ENCODE results near the gene CHAT.

Gene CHAT

DNA sequence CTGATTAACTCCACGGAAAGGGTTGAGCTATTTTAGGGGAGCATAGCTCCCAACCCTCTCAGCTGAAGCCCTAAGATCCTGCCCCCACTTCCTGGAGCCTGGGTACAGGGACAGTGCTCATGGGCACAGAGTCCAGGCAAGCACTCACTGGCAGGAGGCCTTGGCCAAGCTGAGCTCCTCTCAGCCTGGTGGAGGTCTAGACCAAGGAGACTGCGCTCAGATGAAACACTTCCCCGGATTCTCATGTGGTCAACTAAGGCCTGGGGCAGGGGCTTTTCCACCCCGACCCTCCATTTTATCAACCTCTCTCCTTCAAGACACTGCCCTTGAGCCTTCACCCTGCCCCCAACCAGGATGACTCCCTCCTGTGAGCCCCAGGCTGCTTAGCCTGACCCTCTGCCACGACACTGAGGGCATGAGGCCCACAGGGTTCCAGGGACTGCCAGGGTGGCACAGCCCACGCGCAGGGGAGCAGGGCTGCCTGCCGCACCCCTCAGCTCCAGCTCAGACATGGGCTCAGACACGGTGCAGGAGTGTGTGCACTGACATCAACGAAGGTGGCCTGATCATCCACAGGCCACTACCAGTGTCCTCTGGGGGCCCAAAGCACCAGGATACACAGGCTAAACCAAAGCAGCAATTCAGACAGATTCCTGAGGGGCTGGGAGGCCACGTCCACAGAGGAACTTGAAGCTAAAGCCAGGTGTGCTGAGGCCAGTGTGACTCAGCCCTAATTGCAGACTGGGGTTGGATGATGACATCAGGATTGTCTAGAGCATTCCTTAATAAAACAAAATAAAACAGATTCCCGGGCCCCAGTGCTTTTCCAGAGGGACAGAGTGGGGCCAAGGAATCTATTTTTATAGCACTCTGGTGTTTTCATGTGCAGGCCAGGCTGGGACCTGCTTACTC, 18.8 kb downstream of the CHAT start:
- ChIA-PET CTCF (interaction anchor here (0.7 kb wide), 1 partner anchor 91 kb away, joined by 3 read pairs; no protein-coding TSS in a partner anchor), POLR2A (ENCODE audit: low non-redundant PET) (no interaction called here)
- peak; percentile 52 for DNase-seq (ENCODE audit: low spot score)
- H3K27ac ChIP-seq, result no peak overlapping the region
- TF ChIP-seq, protein P1, sequence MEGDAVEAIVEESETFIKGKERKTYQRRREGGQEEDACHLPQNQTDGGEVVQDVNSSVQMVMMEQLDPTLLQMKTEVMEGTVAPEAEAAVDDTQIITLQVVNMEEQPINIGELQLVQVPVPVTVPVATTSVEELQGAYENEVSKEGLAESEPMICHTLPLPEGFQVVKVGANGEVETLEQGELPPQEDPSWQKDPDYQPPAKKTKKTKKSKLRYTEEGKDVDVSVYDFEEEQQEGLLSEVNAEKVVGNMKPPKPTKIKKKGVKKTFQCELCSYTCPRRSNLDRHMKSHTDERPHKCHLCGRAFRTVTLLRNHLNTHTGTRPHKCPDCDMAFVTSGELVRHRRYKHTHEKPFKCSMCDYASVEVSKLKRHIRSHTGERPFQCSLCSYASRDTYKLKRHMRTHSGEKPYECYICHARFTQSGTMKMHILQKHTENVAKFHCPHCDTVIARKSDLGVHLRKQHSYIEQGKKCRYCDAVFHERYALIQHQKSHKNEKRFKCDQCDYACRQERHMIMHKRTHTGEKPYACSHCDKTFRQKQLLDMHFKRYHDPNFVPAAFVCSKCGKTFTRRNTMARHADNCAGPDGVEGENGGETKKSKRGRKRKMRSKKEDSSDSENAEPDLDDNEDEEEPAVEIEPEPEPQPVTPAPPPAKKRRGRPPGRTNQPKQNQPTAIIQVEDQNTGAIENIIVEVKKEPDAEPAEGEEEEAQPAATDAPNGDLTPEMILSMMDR (conservative IDR thresholded peaks at IDR 0.05; ENCODE audit: low read depth), result no peak

- ChIA-PET POLR2A (ENCODE audit: low non-redundant PET) (no interaction called here), CTCF (interaction anchor here (0.7 kb wide), 1 partner anchor 92 kb away, joined by 3 read pairs; no protein-coding TSS in a partner anchor)
- TF ChIP-seq, protein P1 (conservative IDR thresholded peaks at IDR 0.05; ENCODE audit: low read depth), result no peak
- no peak for DNase-seq (ENCODE audit: low spot score)
- H3K27ac ChIP-seq, result no peak overlapping the region
Measured at GRCh38 chr10:49633327-49634068, 19.7 kb downstream of the CHAT start.

DNA sequence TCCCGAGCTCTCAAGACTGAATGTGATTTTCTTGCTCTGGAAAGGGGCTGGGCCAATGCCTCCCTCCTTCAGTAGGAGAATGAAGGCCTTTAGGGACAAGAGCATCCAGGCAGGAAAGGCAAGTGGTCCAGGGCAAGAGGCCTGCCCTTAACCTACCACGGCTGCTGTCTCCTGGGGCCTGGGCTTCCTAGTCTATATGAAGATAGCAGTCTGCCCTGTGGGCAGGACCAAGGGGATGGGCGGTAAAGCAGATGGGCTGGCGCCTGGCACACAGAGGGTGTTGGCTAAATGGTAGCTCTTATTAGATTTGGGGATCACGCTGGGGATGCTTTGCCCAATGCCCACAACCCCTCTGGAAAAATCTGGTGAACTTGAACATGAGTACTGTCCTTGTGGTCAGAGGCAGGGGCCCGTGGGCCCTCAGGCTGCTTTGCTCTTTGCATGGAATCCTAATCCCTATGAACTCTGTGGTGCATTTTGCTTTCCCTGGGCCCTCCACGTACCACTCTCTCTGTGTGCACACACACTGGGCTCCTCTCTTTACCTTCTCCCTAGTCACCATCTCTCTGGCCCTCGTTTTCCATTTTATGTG, 20.3 kb downstream of the CHAT start:
- CTCF ChIA-PET, result no interaction called here
- TF ChIP-seq, protein P1 (conservative IDR thresholded peaks at IDR 0.05; ENCODE audit: low read depth), result no peak
- POLR2A ChIA-PET (ENCODE audit: low non-redundant PET), result no interaction called here
- H3K27ac ChIP-seq, result no peak overlapping the region
- DNase-seq (ENCODE audit: low spot score), result no peak

- ChIA-PET POLR2A (ENCODE audit: low non-redundant PET) (no interaction called here), CTCF (no interaction called here)
- H3K27ac ChIP-seq, result no peak overlapping the region
- DNase-seq (ENCODE audit: low spot score), result no peak
- TF ChIP-seq, protein P1 (conservative IDR thresholded peaks at IDR 0.05; ENCODE audit: low read depth), result no peak
Measured at GRCh38 chr10:49642311-49642710, 28.5 kb downstream of the CHAT start.

- H3K27ac ChIP-seq, result no peak overlapping the region
- CTCF ChIA-PET, result no interaction called here
- DNase-seq (ENCODE audit: low spot score), result no peak
- POLR2A ChIA-PET (ENCODE audit: low non-redundant PET), result no interaction called here
- TF ChIP-seq, protein P1 (conservative IDR thresholded peaks at IDR 0.05; ENCODE audit: low read depth), result no peak
Measured at GRCh38 chr10:49643241-49644034, 29.6 kb downstream of the CHAT start.
